HG03432 (cell line): ENCODE data around the gene VMAC.

Experiments
- ATAC-seq: cut with Tn5 transposase; IDR thresholded peaks from one replicate; pipeline ENCODE4 v1.9.1; 2021; ENCODE audit warnings: mild to moderate bottlenecking, moderate library complexity; ENCODE audit not compliant: unreplicated experiment

VMAC gene

GRCh38 chr19:5927441-5927821 lies 22.8 kb downstream of the VMAC start:
- ATAC-seq, result no peak

- no peak for ATAC-seq
These were observed 24.5 kb downstream of the VMAC start for GRCh38 chr19:5929179-5929578.

GRCh38 chr19:5929625-5930024 lies 25.0 kb downstream of the VMAC start:
- no peak for ATAC-seq

GRCh38 chr19:5931251-5931650 lies 26.6 kb downstream of the VMAC start:
- no peak for ATAC-seq

- no peak for ATAC-seq
These were observed 27.5 kb downstream of the VMAC start for GRCh38 chr19:5932146-5932545.

GRCh38 chr19:5932609-5933262 lies 28.1 kb downstream of the VMAC start:
- ATAC-seq, result no peak

GRCh38 chr19:5933391-5934068 lies 28.9 kb downstream of the VMAC start:
- no peak for ATAC-seq

- ATAC-seq, result no peak
These were observed 29.4 kb downstream of the VMAC start for GRCh38 chr19:5934069-5934401.

GRCh38 chr19:5934774-5935472 lies 30.3 kb downstream of the VMAC start:
- ATAC-seq, result no peak

GRCh38 chr19:5935473-5936291 lies 31.0 kb downstream of the VMAC start:
- ATAC-seq, result no peak

GRCh38 chr19:5936292-5936592 lies 31.6 kb downstream of the VMAC start:
- no peak for ATAC-seq

- no peak for ATAC-seq
These were observed 32.9 kb downstream of the VMAC start for GRCh38 chr19:5937550-5937949.

- ATAC-seq, result no peak
These were observed 35.9 kb downstream of the VMAC start for GRCh38 chr19:5940260-5941208.

GRCh38 chr19:5941673-5942072 lies 37.0 kb downstream of the VMAC start:
- ATAC-seq, result no peak

- no peak for ATAC-seq
These were observed 38.4 kb downstream of the VMAC start for GRCh38 chr19:5943045-5943444.

- ATAC-seq, result no peak
These were observed 39.0 kb downstream of the VMAC start for GRCh38 chr19:5943623-5944022.

GRCh38 chr19:5947435-5947834 lies 42.8 kb downstream of the VMAC start:
- no peak for ATAC-seq

- no peak for ATAC-seq
These were observed 44.3 kb downstream of the VMAC start for GRCh38 chr19:5948752-5949564.

- ATAC-seq, result no peak
These were observed 45.2 kb downstream of the VMAC start for GRCh38 chr19:5949792-5950305.
